ENCODE measurements around the gene USP34. TPM values are rescaled to one million over a fixed set of nuclear protein-coding genes. Genes with fewer than 3 reads are reported as not detected.

Gene USP34
- total RNA-seq = 100 to 1,000 TPM; 120 to 210 (median 157) TPM

DNA sequence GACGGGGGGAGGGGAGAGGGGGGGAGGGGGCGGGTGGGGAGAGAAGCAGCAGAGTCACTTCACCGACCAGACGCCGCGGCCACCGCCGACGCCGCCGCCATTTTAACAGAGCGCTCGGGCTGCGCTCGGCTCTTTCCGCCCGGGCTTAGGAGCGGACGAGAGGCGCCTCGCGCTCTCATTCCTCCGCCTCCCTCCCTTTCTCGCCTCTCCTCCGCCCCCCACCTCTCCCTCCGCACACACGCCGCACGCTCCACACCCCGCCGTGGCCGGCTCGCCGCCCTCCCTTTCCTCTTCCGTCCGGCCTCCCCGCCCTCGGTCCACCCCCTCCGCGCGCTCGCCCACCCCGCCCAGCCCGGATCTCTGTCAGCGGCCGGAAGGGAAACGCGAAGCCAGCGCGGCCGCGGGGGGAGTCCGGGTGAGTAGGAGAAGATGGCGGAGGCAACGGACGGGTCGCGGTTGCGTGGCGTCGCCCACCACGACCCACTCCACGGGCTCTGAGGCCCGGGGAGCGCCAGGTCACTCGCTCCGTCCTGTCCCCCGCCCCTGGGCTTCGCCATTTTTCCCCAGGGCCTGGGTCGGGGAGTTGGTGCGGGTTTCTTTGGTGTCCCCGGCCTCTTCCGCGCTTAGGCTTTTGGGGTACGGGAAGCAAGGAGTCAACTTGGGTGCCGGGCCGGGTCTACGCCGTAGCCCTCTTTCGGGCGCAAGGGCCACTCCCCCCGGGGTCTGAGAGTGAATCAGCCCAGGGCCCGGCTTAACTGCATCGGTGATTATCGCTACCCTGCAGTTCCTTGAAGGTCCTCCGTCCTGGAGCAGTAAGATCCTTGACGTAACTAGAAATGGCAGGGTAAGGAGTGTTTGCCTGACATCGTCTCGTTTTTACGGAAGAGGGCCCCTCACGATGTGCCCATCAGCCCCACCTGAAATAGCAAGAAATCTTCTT is at the start of gene USP34:
Gene USP34 (minus strand): TSS at position 123 of the 940 bp plus-strand sequence. CDS start 395 bp downstream, outside the sequence.
- no peaks in the 10 kb centered on the region for H3K27me3 ChIP-seq
- TF ChIP-seq CTCF (IDR thresholded peaks at IDR 0.05) (peak in 1 of 4 experiments; percentile 8), POLR2AphosphoS5 (IDR thresholded peaks at IDR 0.05) (peak; percentile 84), EP300 (IDR thresholded peaks at IDR 0.05) (no peak), POLR2A (IDR thresholded peaks at IDR 0.05) (peak; percentile 77 to 92)

GRCh38 chr2:61520261-61520660 is 49.4 kb upstream of the USP34 start:
- peaks cover 0 to 19% (median 2%) of the 10 kb centered on the region in 3 donors for H3K4me1 ChIP-seq
- H3K36me3 ChIP-seq = peaks cover 0 to 65% of the 10 kb centered on the region in 2 donors
- TF ChIP-seq EP300 (IDR thresholded peaks at IDR 0.05) = no peak
- TF ChIP-seq CTCF (IDR thresholded peaks at IDR 0.05) = no peak
- TF ChIP-seq POLR2AphosphoS5 (IDR thresholded peaks at IDR 0.05) = no peak
- TF ChIP-seq POLR2A (IDR thresholded peaks at IDR 0.05) = no peak
- no peak for ATAC-seq
- H3K9me3 ChIP-seq = no peaks in the 10 kb centered on the region
- no peak overlapping the region for H3K4me3 ChIP-seq
- no peaks in the 10 kb centered on the region for H3K27me3 ChIP-seq
- H3K27ac ChIP-seq = no peak overlapping the region
- WGBS, 2 donors (ENCODE audit: low coverage in 1 of 2) = 72 to 75% methylated on average over 2 to 3 of the region's 3 CpGs

More for the DNA sequence above, at the start of gene USP34:
- ATAC-seq = peak; percentile 94
- no peaks in the 10 kb centered on the region for H3K9me3 ChIP-seq
- H3K27ac ChIP-seq = peak within 1 kb of the TSS; percentile 93 to 100 (median 96)
- H3K36me3 ChIP-seq = peaks cover 0 to 8% of the 10 kb centered on the region in 2 donors
- H3K4me3 ChIP-seq = peak within 1 kb of the TSS; percentile 65 to 71
- WGBS, 2 donors (ENCODE audit: low coverage in 1 of 2) = 3% methylated on average over 8 of the region's 91 CpGs; no CpG with 5 or more reads in 1 of the 2 donors
- H3K4me1 ChIP-seq = peaks cover 0 to 42% (median 5%) of the 10 kb centered on the region in 3 donors

- Histone ChIP-seq H3K27ac (no peak overlapping the region), H3K27me3 (no peaks in the 10 kb centered on the region), H3K4me3 (no peak overlapping the region), H3K4me1 (peaks cover 0 to 6% (median 0%) of the 10 kb centered on the region in 3 donors), H3K9me3 (no peaks in the 10 kb centered on the region), H3K36me3 (peaks cover 0 to 86% of the 10 kb centered on the region in 2 donors)
- ATAC-seq = no peak
- TF ChIP-seq EP300 (IDR thresholded peaks at IDR 0.05) (no peak), CTCF (IDR thresholded peaks at IDR 0.05) (no peak), POLR2A (IDR thresholded peaks at IDR 0.05) (no peak), POLR2AphosphoS5 (IDR thresholded peaks at IDR 0.05) (no peak)
- WGBS, 2 donors (ENCODE audit: low coverage in 1 of 2) = 91% methylated on average over 8 to 11 of the region's 12 CpGs
These were observed 42.0 kb upstream of the USP34 start for GRCh38 chr2:61512768-61513398.

GRCh38 chr2:61510674-61511671 is 40.1 kb upstream of the USP34 start:
- Histone ChIP-seq H3K27ac (no peak overlapping the region), H3K4me3 (no peak overlapping the region), H3K36me3 (peaks cover 0 to 68% of the 10 kb centered on the region in 2 donors), H3K9me3 (no peaks in the 10 kb centered on the region), H3K27me3 (no peaks in the 10 kb centered on the region), H3K4me1 (peaks cover 0 to 14% (median 0%) of the 10 kb centered on the region in 3 donors)
- 92% methylated on average over 14 to 17 of the region's 19 CpGs for WGBS, 2 donors (ENCODE audit: low coverage in 1 of 2)
- no peak for ATAC-seq
- no peak for TF ChIP-seq POLR2AphosphoS5 (IDR thresholded peaks at IDR 0.05)
- TF ChIP-seq POLR2A (IDR thresholded peaks at IDR 0.05) = no peak
- no peak for TF ChIP-seq CTCF (IDR thresholded peaks at IDR 0.05)
- no peak for TF ChIP-seq EP300 (IDR thresholded peaks at IDR 0.05)

Measured in gastroesophageal sphincter (tissue), 4 donors.